Mesodermal cell (in vitro differentiated cells): ENCODE results near the gene CFB.
"Not testable (repeated sequence)": the region's sequence is repeated elsewhere in the genome, so short reads cannot be mapped to it uniquely, and the experiment has no call there.

Experiments used
- H3K27ac ChIP-seq: 2 replicates; pipeline ENCODE4 v1.7.0; 2013; ENCODE audit warnings: mild to moderate bottlenecking, low read depth, low read length, moderate library complexity; ENCODE audit not compliant: severe bottlenecking
- H3K36me3 ChIP-seq: 2 replicates; pipeline ENCODE4 v1.7.1; 2013; ENCODE audit warnings: mild to moderate bottlenecking, low read length, moderate library complexity; ENCODE audit not compliant: control insufficient read depth, insufficient read depth
- H3K4me1 ChIP-seq: one replicate; pipeline ENCODE4 v1.7.1; 2013; ENCODE audit warnings: mild to moderate bottlenecking, low read length; ENCODE audit not compliant: insufficient read depth, control insufficient read depth, poor library complexity, severe bottlenecking
- H3K4me3 ChIP-seq: 2 replicates; pipeline ENCODE4 v1.7.0; 2013; ENCODE audit warnings: low read length, control low read depth, mild to moderate bottlenecking; ENCODE audit not compliant: insufficient read depth, poor library complexity, severe bottlenecking; ENCODE audit errors: extremely low read depth
- H3K9me3 ChIP-seq: 2 replicates; pipeline ENCODE4 v1.7.1; 2013; ENCODE audit warnings: mild to moderate bottlenecking, low read length, moderate library complexity; ENCODE audit not compliant: control insufficient read depth
- WGBS, 2 experiments: methylation state at CpG; one replicate each; pipeline ENCODE4 v1.1.5; 2013; ENCODE audit warnings: missing lambda C conversion rate in 2 of 2; ENCODE audit not compliant: insufficient coverage in 2 of 2; 5-methylcytosine and 5-hydroxymethylcytosine counted together

The CFB gene

GRCh38 chr6:31996385-31996784 is 50.5 kb downstream of the CFB start:
- H3K27ac ChIP-seq, H3K4me1 ChIP-seq, H3K4me3 ChIP-seq, H3K36me3 ChIP-seq, H3K9me3 ChIP-seq: not testable (repeated sequence)
- WGBS, 2 experiments = 100% methylated on average over 1 to 4 of the region's 6 CpGs
